HG03108 (cell line): ENCODE data around the gene GSAP.
"Not testable (repeated sequence)": the region's sequence is repeated elsewhere in the genome, so short reads cannot be mapped to it uniquely, and the experiment has no call there.

Experiments
- ATAC-seq: cut with Tn5 transposase; IDR thresholded peaks from one replicate; pipeline ENCODE4 v1.9.1; 2021; ENCODE audit warnings: moderate library complexity; ENCODE audit not compliant: unreplicated experiment

Gene GSAP

DNA sequence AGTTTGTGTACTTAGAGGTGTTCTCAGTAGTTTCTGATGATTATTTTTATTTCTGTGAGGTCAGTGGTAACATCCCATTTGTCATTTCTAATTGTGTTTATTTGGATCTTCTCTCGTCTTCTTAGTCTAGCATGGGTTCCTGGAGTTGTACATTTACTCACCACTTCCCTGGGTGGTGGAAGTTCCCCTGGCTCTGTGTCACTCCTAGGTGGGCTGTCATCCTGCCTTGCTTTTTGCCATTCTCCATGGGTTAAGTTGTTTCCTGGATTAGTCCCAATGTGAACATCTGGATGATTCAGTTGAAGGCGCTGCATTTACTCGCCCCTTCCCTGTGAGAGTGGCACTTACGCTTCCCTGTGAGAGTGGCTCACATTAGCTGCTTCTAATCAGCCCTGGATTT, 48.2 kb downstream of the GSAP start:
- no peak for ATAC-seq

DNA sequence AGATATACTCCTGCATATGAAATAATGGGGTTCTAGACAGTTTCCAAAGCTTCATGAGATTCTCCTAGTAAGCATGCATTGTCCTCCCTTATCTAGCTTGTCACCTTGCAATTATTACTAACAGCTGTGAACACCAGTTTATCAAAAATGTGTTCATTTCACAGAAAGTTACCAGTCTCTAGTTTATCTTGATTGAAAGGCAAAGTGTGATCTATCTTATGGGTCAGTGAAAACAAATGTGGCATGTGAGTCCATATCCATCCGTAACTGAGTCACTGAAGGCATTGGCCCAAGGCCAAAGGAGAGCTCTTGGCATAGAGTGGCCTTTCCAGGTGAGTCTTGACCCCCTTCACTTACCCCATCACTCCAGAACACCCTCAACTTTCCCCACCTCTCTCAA, 53.2 kb downstream of the GSAP start:
- no peak for ATAC-seq

DNA sequence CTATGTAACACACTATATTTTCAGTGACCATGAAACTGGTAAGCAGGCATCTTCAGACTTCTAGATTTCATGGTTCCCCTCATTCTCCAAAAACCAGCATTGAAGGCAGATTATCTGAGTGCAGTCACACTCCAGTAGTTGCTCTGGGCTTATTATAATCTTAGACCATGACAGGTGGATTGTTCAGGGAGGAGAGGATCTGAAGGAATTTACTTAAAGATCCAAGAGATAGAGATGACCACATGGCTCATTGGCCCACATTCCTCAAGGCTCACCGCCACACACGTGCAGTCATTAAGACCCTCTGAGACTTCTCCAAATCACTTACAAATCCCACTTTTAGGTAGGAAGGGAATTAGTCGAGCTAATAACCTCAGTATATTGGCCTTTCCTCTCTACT, 55.2 kb downstream of the GSAP start:
- no peak for ATAC-seq

DNA sequence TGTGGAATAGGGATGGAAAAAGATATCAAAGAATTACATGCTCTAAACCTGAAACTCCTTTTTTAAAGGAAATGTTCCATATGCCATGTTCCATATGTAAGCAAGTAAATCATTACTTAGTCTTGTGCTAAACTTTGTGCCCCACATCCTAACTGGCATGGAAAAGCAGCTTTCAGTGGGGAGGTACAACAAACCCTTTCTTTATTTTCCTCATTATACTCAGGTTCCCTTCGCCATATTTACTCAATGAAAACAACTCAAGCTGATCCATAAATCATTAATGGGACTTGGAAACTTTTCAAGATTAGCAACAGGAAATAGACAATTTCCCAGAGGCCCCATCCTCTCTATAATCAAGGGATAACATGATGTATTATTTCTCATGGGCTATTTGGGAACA, 56.0 kb downstream of the GSAP start:
- no peak for ATAC-seq

DNA sequence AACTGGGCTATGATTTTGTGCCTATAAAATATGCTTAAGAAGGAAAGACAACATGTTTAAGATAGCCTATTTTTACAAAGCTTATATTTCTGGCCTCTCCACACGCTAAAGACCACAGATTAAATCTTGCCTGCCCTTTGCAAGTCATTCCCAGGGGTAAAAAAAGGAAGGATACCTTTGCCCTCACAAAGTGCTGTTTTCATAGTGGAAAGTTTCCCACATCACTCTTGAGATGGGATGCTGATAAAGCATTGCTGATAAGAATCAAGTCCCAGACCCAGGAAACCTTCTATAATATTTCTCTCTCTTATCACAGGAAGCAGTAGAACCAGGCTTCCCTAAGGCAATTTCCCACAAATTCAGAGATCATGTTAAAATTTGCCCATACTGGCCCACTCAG, 56.5 kb downstream of the GSAP start:
- no peak for ATAC-seq

DNA sequence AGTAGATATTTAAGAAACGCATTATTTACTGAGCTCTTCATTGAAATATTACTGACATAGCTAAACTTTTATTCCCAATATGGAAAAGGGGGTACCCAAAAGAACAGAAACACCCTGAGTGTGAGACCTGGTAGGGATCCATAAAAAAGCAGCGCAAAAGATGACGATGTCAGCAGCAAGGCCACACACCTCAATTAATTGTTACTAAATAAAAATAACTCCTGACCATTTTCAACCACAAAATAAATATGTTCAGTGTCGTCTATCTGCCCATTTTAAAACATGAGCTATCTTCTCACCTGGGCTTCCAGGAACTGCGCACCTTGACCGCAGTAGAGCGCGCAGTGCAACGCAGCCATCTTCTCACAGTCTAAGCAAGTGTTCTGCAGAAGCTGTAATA, 61.2 kb downstream of the GSAP start:
- ATAC-seq = no peak

DNA sequence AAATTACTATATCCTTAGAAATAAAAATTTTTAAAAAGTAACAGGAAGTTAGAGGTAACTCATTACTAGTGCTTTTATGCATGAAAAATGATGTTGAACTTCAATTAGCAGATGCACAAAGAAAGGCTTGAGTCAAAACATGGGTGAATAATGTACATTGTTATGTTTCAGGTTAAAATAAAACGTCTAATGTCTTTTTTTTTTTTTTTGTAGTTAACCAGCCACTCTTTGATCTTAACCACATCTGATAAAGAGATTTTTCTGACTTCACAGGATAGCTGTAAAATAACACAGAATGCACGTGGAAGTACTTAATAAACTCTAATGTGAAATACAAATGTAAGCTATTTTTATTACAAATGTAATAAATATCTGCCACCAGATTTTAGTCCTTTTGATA, 61.7 kb downstream of the GSAP start:
- ATAC-seq = no peak

DNA sequence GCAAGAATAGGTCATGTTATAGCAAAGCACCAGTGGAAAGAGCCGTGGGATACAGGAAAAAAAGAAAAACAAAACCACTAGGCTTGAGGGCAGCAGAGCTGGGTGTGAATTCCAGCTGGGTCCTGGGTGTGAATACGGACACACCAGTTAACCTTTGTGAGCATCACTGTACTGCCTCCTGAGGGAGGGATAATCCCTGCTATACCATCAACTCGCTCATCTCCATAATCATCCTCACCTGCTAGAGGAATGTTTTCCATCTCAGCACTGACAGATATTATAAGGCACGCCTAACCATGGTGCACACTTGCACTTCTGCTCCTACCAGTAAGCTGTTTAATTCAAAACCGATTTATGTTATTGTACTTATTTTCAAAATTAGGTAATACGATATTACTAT, 62.2 kb downstream of the GSAP start:
- ATAC-seq = no peak

DNA sequence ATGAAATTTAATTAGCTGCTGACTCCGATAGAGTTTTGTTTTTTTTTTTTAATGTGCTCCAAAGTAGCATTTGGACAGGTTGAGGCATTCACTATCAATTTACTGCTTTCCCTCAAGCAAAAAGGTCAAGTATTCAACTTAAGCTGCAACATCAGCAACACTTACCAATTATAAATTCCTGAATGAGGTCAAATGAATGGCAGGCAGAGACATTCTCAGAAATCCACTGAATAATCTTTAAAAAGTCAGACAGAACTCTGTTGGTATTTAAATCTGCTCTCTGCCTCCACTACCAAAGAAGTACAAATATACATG, 62.8 kb downstream of the GSAP start:
- ATAC-seq = no peak

DNA sequence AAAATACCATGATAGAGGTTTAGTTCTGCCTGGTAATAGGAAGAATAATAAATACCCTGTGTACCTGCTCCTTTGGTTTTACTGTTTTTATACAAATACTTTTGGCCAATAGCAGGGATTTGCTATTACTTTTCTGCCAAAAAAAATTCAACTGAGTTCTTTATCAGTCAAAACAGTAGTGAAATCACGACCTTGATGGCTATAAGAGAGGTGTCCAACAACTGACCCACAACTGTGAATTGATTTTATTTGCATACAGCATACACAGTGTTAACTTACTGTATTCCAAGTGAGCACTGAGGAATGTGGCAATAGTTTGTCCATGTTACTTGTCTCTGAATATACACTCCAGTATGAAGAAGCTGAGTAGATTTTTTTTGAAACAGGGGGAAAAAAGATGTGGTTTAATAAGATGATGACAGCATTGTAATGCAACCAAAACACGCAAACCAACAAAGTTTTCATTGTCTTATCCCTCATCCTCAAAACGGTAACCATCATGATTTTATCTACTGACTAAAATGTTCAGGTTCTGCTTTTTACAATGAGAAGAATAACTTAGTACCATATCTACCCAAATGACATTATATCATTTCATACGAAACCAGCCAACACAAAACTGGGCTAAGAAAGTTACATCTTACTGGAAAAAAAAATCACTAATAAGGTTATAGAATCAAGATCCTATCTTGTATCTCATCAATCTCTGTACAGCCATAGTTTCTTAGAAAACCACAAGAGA, 63.3 kb downstream of the GSAP start:
- no peak for ATAC-seq

DNA sequence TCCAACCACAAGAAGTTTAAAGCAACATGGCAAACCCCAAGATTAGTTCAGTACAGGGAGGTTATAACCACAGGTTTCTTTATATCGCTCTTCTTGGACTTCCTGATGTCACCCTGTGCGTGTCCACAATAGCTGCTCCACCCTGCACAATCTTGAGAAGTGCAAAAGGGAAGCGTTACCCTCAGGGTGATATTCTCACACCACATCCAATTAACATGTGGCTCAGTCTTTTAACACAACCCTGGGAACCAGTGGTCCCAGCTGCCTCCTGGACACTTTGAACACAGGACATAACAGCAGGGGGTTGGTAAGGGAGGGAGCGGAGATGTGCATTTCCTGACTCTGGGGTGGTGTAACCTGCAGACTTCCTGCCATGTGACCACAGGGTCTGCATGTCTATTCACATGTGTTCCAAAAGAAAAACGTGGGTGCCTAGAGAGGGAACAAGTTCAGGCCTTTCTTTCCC, 64.6 kb downstream of the GSAP start:
- ATAC-seq = peak; percentile 91

DNA sequence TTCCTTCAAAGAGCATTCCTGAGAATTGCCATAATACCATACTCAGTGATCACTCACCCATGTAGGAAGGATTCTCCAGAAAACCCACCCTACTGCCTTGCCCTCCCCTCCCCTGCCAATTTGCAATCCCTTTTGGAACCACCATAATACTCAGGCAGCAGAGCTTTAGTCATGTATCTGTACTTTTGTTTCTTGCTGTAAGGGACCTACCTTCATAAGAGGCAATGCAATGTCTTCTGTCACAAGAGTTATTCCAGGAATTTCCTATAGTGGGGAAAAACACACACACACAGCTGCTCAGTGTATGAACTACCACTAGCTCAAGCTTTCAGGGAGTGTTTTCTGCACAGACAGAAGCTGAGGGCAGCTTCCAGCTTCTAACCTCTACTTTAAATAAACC, 67.0 kb downstream of the GSAP start:
- no peak for ATAC-seq

DNA sequence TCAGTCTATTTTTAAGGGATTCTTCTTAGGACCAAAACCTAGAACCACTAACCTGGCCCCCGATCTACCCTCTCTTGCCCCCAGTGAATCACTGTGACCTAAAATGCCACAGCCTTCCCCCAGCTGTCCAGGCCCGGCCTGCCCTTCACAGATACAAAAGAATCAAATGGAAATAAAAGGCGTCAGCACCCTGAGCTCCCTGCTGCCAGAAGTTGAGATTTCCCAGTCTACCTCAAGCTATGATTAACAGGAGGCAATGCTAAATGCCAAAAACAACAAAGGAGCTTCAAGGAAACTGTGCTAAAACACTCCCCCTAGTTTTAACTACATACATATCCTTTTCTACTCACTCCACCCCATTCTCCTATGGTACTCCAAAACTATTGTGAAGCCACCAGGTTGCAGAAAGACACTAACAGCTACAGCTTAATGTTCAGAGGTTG, 67.8 kb downstream of the GSAP start:
- no peak for ATAC-seq

DNA sequence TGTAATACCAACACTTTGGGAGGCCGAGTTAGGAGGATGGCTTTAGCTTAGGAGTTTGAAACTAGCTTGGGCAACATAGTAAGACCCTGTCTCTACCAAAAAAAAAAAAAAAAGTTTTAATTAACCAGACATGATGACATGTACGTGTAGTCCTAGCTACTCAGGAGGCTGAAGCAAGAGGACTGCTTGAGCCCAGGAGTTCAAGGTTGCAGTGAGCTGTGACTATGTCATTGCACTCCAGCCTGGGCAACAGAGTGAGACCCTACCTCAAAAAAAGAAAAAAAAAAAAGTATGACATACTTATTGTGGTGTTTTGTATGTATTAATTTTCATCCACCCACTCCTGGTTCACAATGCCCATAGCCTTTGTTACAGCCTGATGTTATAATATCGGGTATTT, 69.7 kb downstream of the GSAP start:
- no peak for ATAC-seq

DNA sequence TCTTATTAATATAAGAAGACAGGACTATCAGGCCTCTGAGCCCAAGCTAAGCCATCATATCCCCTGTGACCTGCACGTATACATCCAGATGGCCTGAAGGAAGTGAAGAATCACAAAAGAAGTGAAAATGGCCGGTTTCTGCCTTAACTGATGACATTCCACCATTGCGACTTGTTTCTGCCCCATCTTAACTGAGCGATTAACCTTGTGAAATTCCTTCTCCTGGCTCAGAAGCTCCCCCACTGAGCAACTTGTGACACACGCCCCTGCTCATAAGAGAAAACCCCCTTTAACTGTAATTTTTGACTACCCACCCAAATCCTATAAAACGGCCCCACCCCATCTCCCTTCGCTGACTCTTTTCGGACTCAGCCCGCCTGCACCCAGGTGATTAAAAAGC, 70.7 kb downstream of the GSAP start:
- not testable (repeated sequence) for ATAC-seq

DNA sequence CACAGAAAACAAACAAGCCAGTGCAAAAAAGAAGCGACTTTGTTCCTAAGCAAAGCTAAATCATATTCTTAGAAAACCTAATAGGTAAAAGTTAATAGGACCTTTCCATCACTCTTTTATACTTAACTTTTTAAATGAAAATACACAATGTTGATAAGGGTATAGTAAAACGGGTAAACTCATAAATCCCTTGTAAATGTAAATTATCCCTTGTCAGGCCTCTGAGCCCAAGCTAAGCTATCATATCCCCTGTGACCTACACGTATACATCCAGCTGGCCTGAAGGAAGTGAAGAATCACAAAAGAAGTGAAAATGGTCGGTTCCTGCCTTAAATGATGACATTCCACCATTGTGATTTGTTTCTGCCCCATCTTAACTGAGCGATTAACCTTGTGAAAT, 76.4 kb downstream of the GSAP start:
- ATAC-seq = no peak

DNA sequence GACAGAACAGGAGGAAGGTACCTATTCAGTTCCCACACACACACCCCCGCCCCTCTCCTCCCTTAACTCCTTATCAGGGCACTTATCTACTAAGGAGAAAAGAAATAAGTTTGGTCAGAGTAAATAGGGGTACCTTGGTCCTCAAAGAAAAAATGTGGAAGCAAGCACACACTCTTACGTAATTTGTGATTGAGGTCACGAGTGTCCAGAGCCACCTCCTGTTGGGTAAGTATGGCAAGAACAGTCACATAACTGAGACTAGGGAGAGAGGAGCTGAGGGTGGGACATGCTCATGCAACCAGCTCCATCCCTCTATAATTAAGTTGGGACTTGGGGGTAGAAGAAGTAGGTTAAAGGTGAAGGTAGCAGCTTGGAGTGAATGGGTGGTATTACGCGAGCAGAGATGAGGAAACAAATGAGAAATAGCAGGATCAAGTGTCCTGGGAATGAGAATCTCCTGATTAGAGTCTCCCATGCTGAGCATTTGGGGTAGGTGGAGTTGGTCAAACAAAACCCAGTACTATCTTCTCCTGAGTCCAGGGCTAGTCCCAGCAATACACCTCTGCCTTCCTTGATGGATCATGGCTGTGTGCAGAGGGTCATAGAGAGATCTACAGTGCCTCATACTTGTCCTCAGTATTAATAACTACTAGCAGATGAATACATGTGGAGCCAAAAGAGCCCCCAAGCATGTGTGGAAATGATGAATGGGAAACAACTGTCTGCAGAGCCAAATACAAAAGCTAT, 77.1 kb downstream of the GSAP start:
- ATAC-seq = no peak

DNA sequence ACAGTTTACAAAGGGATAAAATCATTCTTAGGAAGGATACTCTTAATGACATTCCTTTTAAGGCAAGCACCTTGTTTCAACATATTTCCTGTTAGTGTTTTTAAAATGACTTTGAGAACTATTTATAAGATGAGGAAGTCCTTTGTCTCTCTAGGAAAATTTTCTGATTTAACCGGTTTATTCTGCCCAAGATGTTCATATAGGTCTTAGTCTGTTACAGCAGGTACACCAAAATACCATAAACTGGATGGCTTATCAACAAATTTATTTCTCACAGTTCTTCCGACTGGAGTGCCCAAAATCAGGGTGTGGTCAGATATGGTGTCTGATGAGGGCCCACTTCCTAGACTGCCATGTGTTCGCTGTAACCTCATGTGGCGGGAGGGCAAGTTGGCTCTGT, 77.9 kb downstream of the GSAP start:
- no peak for ATAC-seq

DNA sequence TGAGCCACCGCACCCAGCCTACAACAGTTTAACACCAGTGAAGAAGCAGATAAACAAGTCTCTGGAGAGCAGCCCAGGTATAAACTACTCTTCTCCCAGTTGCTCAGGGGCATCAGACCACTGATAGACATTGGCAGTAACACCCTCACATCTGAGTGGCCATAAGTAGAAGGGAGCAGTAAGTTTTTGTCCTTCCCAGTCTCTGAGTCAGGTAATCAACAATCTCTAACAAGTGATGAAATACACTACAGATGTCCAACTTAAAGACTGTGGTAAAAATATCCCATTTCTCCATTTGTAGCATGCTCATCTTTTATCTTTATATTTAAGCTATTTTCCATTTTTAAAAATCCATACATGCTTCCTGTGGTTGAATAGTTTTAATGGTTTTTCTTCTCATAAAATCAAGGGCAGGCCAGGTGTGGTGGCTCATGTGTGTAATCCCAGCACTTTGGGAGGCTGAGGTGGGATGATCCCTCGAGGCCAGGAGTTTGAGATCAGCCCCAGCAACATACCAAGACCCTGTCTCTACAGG, 78.6 kb downstream of the GSAP start:
- ATAC-seq = no peak

DNA sequence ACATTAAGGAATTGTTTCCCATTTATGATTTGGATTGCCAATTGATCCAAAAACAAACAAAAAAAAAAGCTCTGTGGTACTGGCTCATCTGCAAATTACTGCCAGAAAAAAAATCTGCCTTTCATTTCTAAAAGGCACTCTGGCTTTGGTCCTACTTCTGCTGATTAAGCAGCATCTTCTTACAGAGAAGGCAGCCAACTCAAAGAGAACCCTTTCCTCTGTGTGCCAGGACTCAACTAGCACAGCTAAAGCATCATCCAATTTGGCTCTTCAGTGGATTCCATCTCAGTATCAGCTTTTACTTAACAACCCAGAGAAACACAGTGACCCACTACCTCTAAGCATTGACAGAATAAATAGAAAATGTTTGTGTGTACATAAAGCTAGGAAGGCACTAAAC, 80.6 kb downstream of the GSAP start:
- no peak for ATAC-seq

DNA sequence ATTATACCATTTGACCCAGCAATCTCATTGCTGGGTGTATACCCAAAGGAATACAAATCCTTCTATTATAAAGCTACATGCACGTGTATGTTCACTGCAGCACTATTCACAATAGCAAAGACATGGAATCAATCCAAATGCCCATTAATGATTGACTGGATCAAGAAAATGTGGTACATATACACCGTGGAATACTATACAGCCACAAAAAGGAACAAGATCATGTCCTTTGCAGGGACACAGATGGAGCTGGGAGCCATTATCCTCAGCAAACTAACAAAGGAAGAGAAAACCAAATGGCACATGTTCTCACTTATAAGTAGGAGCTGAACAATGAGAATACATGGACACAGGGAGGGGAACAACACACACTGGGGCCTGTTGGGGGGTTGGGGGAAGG, 82.1 kb downstream of the GSAP start:
- ATAC-seq = not testable (repeated sequence)

DNA sequence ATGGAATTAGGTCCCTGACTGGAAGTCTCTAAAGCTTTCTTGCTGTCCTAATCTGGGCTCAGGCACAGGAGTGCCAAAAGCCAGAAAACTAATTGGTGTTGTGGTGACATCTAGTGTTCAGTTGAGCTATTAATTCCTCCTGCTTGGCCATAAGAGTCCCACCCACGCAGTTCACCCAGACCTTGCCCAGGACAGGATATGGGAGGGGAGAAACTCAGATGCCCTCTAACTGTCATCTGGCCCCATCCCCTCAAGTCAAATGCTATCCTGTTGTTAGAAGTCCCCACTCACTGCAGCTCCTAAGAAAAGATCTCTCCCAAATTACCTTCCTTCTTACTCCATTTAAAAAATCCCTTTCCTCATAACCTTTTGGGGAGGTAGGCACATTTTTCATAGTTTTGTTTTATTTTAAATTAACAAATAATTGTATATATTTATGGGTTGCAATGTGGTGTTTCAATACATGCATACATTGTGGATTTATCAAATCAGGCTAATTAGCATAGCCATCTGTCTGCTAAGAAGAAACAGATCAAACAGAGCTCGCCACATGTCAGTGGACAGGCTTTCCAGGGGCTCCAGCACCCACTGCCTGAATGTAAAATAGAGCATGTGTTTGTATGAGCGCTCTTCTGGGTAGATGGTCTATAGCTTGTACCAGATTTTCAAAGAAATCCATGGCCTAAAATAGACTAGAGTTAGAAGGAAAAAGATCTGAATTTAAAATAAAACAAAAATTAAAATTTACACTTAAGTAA, 84.0 kb downstream of the GSAP start:
- peak; percentile 66 for ATAC-seq
